ENCODE measurements around the gene ICAM4. TPM values are rescaled to one million over a fixed set of nuclear protein-coding genes. Genes with fewer than 3 reads are reported as not detected.

The ICAM4 gene
- total and polyA plus RNA-seq, 2 of the 13 experiments (the other 11 are each of a cell fraction or from before 2014, with no cell fraction given) = 2.9 to 4.0 TPM

DNA sequence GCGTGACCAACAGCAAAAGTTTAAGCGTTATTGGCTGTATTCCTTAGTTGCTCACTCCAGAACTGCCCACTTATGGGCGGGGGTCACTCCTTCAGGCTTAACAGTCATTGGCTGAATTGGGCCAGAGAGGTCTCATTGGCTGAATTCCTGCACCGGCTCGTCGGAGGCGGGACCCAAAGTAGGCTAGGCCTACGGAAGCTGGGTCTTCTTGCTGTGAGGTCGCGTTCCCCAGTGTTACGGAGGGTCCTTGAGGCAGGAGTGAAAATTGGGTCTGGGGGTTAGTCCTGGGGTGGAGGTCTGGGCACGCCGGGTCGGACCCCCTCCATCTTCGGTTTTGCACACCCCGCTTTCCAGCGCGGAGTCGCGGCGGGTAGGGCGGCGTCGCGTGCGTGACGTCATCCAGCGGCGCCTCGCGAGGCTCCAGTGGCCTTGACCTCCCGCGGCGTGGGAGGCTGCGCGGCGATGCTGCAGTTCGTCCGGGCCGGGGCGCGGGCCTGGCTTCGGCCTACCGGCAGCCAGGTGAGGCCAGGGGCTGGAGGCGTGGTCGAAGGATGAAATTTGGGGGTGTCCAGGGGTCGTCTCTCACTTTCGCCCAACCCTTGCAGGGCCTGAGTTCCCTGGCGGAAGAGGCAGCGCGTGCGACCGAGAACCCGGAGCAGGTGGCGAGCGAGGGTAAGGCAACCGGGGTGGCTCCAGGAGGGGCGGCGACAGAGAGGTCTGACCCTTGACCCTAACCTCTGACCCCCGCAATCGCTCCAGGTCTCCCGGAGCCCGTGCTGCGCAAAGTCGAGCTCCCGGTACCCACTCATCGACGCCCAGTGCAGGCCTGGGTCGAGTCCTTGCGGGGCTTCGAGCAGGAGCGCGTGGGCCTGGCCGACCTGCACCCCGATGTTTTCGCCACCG lies 34.7 kb upstream of the ICAM4 start, which contains the start of gene MRPL4 (continued):
- TF ChIP-seq, protein P1, sequence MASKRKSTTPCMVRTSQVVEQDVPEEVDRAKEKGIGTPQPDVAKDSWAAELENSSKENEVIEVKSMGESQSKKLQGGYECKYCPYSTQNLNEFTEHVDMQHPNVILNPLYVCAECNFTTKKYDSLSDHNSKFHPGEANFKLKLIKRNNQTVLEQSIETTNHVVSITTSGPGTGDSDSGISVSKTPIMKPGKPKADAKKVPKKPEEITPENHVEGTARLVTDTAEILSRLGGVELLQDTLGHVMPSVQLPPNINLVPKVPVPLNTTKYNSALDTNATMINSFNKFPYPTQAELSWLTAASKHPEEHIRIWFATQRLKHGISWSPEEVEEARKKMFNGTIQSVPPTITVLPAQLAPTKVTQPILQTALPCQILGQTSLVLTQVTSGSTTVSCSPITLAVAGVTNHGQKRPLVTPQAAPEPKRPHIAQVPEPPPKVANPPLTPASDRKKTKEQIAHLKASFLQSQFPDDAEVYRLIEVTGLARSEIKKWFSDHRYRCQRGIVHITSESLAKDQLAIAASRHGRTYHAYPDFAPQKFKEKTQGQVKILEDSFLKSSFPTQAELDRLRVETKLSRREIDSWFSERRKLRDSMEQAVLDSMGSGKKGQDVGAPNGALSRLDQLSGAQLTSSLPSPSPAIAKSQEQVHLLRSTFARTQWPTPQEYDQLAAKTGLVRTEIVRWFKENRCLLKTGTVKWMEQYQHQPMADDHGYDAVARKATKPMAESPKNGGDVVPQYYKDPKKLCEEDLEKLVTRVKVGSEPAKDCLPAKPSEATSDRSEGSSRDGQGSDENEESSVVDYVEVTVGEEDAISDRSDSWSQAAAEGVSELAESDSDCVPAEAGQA (IDR thresholded peaks at IDR 0.05; ENCODE audit: low read depth) = peak; percentile 96
- TF ChIP-seq, protein P1 (CRISPR knock-in tag; IDR thresholded peaks at IDR 0.05; ENCODE audit: borderline replicate concordance) = no peak
- TF ChIP-seq TRIM24 (CRISPR knock-in tag; IDR thresholded peaks at IDR 0.05) (no peak), RBAK (CRISPR knock-in tag; IDR thresholded peaks at IDR 0.05) (no peak), NFKB2 (CRISPR knock-in tag; IDR thresholded peaks at IDR 0.05; ENCODE audit: borderline replicate concordance) (peak; percentile 93; the same call in 1 of the 2 replicates), ZBTB38 (CRISPR knock-in tag; IDR thresholded peaks at IDR 0.05) (peak; percentile 79), NCOR1 (IDR thresholded peaks at IDR 0.05; ENCODE audit: borderline replicate concordance, low read length) (peak; percentile 34; the same call in 1 of the 2 replicates), IRF2 (CRISPR knock-in tag; IDR thresholded peaks at IDR 0.05) (peak; percentile 84), GTF2F1 (IDR thresholded peaks at IDR 0.05; ENCODE audit: low read length) (no peak), FOXM1 (CRISPR knock-in tag; IDR thresholded peaks at IDR 0.05) (peak; percentile 58; the same call in 1 of the 2 replicates), ZFY (CRISPR knock-in tag; IDR thresholded peaks at IDR 0.05) (peak; percentile 100), HOXA5 (CRISPR knock-in tag; IDR thresholded peaks at IDR 0.05) (peak; percentile 93), ZNF446 (CRISPR knock-in tag; IDR thresholded peaks at IDR 0.05) (0 out of 2 replicates have a peak, but pooled peaks have one; percentile 40), SP2 (CRISPR knock-in tag; IDR thresholded peaks at IDR 0.05) (peak; percentile 88), AGO1 (IDR thresholded peaks at IDR 0.05; ENCODE audit: low read depth, low read length, poor library complexity, severe bottlenecking) (peak; percentile 74), BRCA1 (CRISPR knock-in tag; IDR thresholded peaks at IDR 0.05) (no peak)
- TF ChIP-seq, protein P2, sequence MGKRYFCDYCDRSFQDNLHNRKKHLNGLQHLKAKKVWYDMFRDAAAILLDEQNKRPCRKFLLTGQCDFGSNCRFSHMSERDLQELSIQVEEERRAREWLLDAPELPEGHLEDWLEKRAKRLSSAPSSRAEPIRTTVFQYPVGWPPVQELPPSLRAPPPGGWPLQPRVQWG (CRISPR knock-in tag; IDR thresholded peaks at IDR 0.05; ENCODE audit: borderline replicate concordance, low read depth) = no peak
- TF ChIP-seq, protein P3, sequence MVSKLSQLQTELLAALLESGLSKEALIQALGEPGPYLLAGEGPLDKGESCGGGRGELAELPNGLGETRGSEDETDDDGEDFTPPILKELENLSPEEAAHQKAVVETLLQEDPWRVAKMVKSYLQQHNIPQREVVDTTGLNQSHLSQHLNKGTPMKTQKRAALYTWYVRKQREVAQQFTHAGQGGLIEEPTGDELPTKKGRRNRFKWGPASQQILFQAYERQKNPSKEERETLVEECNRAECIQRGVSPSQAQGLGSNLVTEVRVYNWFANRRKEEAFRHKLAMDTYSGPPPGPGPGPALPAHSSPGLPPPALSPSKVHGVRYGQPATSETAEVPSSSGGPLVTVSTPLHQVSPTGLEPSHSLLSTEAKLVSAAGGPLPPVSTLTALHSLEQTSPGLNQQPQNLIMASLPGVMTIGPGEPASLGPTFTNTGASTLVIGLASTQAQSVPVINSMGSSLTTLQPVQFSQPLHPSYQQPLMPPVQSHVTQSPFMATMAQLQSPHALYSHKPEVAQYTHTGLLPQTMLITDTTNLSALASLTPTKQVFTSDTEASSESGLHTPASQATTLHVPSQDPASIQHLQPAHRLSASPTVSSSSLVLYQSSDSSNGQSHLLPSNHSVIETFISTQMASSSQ (IDR thresholded peaks at IDR 0.05; ENCODE audit: low read depth) = no peak
- TF ChIP-seq, protein P3 (CRISPR knock-in tag; IDR thresholded peaks at IDR 0.05; ENCODE audit: borderline replicate concordance) = peak; percentile 51; the same call in 1 of the 2 replicates
